Chondrocyte (in vitro differentiated cells): ENCODE measurements around the gene SFTA2. TPM values are rescaled to one million over a fixed set of nuclear protein-coding genes. Genes with fewer than 3 reads are reported as not detected.
"Not testable (repeated sequence)": the region's sequence is repeated elsewhere in the genome, so short reads cannot be mapped to it uniquely, and the experiment has no call there.

Source experiments
- DNase-seq: peaks from one replicate; pipeline ENCODE4 v3.0.0; 2021; ENCODE audit warnings: mixed read lengths, low spot score
- H3K27ac Mint-ChIP-seq: one replicate; pipeline ENCODE4 v1.8.0; 2021; ENCODE audit warnings: mild to moderate bottlenecking, moderate library complexity, mixed read lengths; ENCODE audit not compliant: unreplicated experiment
- H3K27me3 Mint-ChIP-seq: 2 replicates; pipeline ENCODE4 v1.8.0; 2021; ENCODE audit warnings: low read depth, mixed read lengths
- H3K36me3 Mint-ChIP-seq: 2 replicates; pipeline ENCODE4 v1.8.0; 2021; ENCODE audit warnings: low read depth, mixed read lengths
- H3K4me1 Mint-ChIP-seq: 2 replicates; pipeline ENCODE4 v1.8.0; 2021; ENCODE audit warnings: low read depth, mild to moderate bottlenecking, mixed read lengths
- H3K4me3 Mint-ChIP-seq: one replicate; pipeline ENCODE4 v1.8.0; 2021; ENCODE audit warnings: mild to moderate bottlenecking, moderate library complexity, mixed read lengths; ENCODE audit not compliant: unreplicated experiment
- H3K9me3 Mint-ChIP-seq: 2 replicates; pipeline ENCODE4 v1.8.0; 2021; ENCODE audit warnings: low read depth, mixed read lengths
- total RNA-seq: library from RNA; stranded (reverse); gene quantifications from 3 replicates; pipeline ENCODE4 v1.2.1, GENCODE V29; 2021
- TF ChIP-seq, protein P1 (sequence below): fragments of 200-600 bp; sonication (generic); IDR thresholded peaks from 2 replicates; pipeline ENCODE4 v1.5.0; 2021; ENCODE audit warnings: antibody characterized with exemption, mild to moderate bottlenecking, moderate library complexity

Gene SFTA2
- total RNA-seq, 1 donor from 2014 or later = not detected

GRCh38 chr6:30970946-30971345 lies 39.0 kb upstream of the SFTA2 start:
- no peaks in the 10 kb centered on the region for H3K9me3 Mint-ChIP-seq
- peaks cover 20% of the 10 kb centered on the region for H3K27me3 Mint-ChIP-seq
- no peaks in the 10 kb centered on the region for H3K36me3 Mint-ChIP-seq
- TF ChIP-seq, protein P1, sequence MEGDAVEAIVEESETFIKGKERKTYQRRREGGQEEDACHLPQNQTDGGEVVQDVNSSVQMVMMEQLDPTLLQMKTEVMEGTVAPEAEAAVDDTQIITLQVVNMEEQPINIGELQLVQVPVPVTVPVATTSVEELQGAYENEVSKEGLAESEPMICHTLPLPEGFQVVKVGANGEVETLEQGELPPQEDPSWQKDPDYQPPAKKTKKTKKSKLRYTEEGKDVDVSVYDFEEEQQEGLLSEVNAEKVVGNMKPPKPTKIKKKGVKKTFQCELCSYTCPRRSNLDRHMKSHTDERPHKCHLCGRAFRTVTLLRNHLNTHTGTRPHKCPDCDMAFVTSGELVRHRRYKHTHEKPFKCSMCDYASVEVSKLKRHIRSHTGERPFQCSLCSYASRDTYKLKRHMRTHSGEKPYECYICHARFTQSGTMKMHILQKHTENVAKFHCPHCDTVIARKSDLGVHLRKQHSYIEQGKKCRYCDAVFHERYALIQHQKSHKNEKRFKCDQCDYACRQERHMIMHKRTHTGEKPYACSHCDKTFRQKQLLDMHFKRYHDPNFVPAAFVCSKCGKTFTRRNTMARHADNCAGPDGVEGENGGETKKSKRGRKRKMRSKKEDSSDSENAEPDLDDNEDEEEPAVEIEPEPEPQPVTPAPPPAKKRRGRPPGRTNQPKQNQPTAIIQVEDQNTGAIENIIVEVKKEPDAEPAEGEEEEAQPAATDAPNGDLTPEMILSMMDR = no peak
- H3K4me3 Mint-ChIP-seq = no peak overlapping the region
- H3K4me1 Mint-ChIP-seq = no peaks in the 10 kb centered on the region
- no peak for DNase-seq
- H3K27ac Mint-ChIP-seq = no peak overlapping the region

DNA sequence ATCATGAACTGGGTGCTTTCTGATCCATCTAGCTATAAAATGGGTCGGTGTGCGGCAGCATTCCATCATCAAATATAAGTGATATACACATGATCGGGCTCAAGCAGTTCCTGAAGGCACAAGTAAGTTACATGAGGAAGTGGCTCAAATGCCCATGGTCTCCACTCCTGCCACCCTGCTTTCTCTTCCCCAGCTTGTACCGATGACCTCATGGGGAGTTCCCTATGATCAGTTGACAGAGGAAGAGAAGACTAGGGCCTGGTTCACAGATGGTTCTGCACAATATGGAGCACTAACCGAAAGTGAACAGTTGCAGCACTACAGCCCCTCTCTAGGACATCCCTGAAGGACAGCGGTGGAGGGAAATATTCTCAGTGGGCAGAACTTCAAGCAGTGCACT lies 37.2 kb upstream of the SFTA2 start:
- not testable (repeated sequence) for H3K4me3 Mint-ChIP-seq, DNase-seq, H3K9me3 Mint-ChIP-seq, H3K27ac Mint-ChIP-seq, H3K36me3 Mint-ChIP-seq, H3K4me1 Mint-ChIP-seq
- peaks cover 30% of the 10 kb centered on the region for H3K27me3 Mint-ChIP-seq

GRCh38 chr6:30966154-30966553 lies 34.2 kb upstream of the SFTA2 start:
- TF ChIP-seq, protein P1 = no peak
- no peak for DNase-seq
- Mint-ChIP-seq H3K4me3 (no peak overlapping the region), H3K36me3 (no peaks in the 10 kb centered on the region), H3K4me1 (peaks cover 3% of the 10 kb centered on the region), H3K9me3 (no peaks in the 10 kb centered on the region), H3K27me3 (peaks cover 16% of the 10 kb centered on the region), H3K27ac (no peak overlapping the region)

DNA sequence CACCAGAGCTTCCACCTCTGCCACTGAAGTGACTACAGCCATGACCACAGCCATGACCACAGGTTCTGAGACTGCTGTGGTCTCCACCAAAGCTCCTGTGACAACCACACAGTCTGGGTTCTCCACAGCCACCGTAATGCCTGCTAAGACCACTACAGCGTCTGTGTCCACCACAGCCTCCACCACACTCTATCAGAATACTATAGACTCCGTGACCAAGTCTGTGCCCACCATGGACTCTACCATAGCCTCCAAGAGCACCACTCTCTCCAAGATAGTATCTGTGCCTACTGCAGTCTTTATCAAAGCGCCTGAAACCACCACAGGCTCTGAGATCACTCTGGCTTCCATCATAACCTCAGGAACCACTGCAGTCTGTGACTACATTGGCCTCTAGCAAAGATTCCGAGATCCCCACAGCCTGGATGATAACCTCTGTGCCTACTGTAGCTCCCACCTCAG lies 33.2 kb upstream of the SFTA2 start:
- Mint-ChIP-seq H3K36me3 (no peaks in the 10 kb centered on the region), H3K27ac (no peak overlapping the region), H3K4me1 (peaks cover 6% of the 10 kb centered on the region), H3K4me3 (no peak overlapping the region), H3K9me3 (no peaks in the 10 kb centered on the region), H3K27me3 (peaks cover 16% of the 10 kb centered on the region)
- no peak for DNase-seq
- TF ChIP-seq, protein P1 = no peak

DNA sequence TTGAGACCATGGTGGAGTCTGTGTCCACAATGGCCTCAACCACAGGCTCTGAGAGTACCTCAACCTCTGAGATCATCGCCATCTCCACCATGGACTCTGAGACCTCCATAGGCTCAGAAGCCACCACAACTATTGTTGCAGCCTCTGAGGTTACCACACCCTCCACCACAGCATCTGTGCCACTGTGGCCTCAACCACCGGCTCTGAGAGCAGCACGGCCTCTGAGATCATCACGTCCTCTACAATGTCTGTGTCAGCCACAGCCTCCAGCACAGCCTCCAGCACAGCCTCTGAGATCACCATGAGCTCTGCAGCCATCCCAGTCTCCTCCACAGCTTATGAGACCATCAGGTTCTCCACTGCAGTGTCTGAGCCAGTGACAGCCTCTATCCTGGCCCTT lies 32.1 kb upstream of the SFTA2 start:
- Mint-ChIP-seq H3K9me3 (no peaks in the 10 kb centered on the region), H3K4me3 (no peak overlapping the region), H3K27me3 (peaks cover 16% of the 10 kb centered on the region), H3K27ac (no peak overlapping the region), H3K4me1 (peaks cover 6% of the 10 kb centered on the region), H3K36me3 (no peaks in the 10 kb centered on the region)
- TF ChIP-seq, protein P1 = no peak
- no peak for DNase-seq

DNA sequence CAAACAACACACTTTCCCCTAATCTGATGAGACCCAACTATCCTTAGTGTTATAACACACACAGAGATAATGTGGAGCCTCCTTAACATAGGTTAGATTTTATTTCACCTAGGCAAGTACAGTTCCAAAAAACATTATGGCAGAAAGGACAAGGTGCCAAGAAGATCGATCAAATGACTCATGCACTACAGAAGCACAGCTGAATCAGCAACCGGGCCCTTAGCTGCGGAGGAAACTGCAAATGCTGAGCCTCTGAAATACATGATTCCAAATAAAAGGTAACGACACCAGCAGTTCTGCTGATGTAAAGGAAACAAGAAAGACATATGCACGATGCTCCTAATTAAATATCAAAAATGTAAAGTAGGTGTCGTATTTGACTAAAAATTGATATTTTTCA lies 31.7 kb upstream of the SFTA2 start:
- H3K9me3 Mint-ChIP-seq = no peaks in the 10 kb centered on the region
- no peak for DNase-seq
- H3K27ac Mint-ChIP-seq = no peak overlapping the region
- H3K4me1 Mint-ChIP-seq = peaks cover 6% of the 10 kb centered on the region
- no peak overlapping the region for H3K4me3 Mint-ChIP-seq
- H3K36me3 Mint-ChIP-seq = no peaks in the 10 kb centered on the region
- TF ChIP-seq, protein P1 = no peak
- H3K27me3 Mint-ChIP-seq = peaks cover 17% of the 10 kb centered on the region
